ENCODE data around the gene PPP1R16B.

PPP1R16B gene

GRCh38 chr20:38805502-38805957 is at the start of gene PPP1R16B:
PPP1R16B (plus strand) TSS chr20:38805697; CDS start chr20:38835926, 30,229 bp downstream.
- peak; percentile 91 for DNase-seq

GRCh38 chr20:38757145-38757775 is 48.2 kb upstream of the PPP1R16B start:
- no peak for DNase-seq

- DNase-seq, result no peak
These were observed 46.4 kb upstream of the PPP1R16B start for GRCh38 chr20:38759106-38759505.

GRCh38 chr20:38760978-38761377 is 44.5 kb upstream of the PPP1R16B start:
- no peak for DNase-seq

GRCh38 chr20:38762174-38762573 is 43.3 kb upstream of the PPP1R16B start:
- no peak for DNase-seq

GRCh38 chr20:38763616-38764015 is 41.9 kb upstream of the PPP1R16B start:
- DNase-seq, result no peak

- peak; percentile 68 for DNase-seq
These were observed 40.8 kb upstream of the PPP1R16B start for GRCh38 chr20:38764567-38765318.

GRCh38 chr20:38766071-38766470 is 39.4 kb upstream of the PPP1R16B start:
- DNase-seq, result no peak

- DNase-seq, result no peak
These were observed 35.9 kb upstream of the PPP1R16B start for GRCh38 chr20:38769376-38770295.

- DNase-seq, result no peak
These were observed 35.0 kb upstream of the PPP1R16B start for GRCh38 chr20:38770546-38770945.

- no peak for DNase-seq
These were observed 34.5 kb upstream of the PPP1R16B start for GRCh38 chr20:38770970-38771369.

- DNase-seq, result no peak
These were observed 33.9 kb upstream of the PPP1R16B start for GRCh38 chr20:38771621-38772020.

- DNase-seq, result no peak
These were observed 31.3 kb upstream of the PPP1R16B start for GRCh38 chr20:38774167-38774566.

- DNase-seq, result no peak
These were observed 29.1 kb upstream of the PPP1R16B start for GRCh38 chr20:38776363-38776762.

GRCh38 chr20:38779247-38780097 is 26.0 kb upstream of the PPP1R16B start:
- no peak for DNase-seq

GRCh38 chr20:38782275-38782674 is 23.2 kb upstream of the PPP1R16B start:
- DNase-seq, result no peak

GRCh38 chr20:38787870-38788269 is 17.6 kb upstream of the PPP1R16B start:
- no peak for DNase-seq

GRCh38 chr20:38789503-38790199 is 15.8 kb upstream of the PPP1R16B start:
- no peak for DNase-seq

GRCh38 chr20:38790200-38791053 is 15.1 kb upstream of the PPP1R16B start:
- DNase-seq, result no peak

GRCh38 chr20:38791291-38791690 is 14.2 kb upstream of the PPP1R16B start:
- DNase-seq, result no peak

GRCh38 chr20:38791940-38792339 is 13.6 kb upstream of the PPP1R16B start:
- no peak for DNase-seq
